LNCaP clone FGC (cell line): ENCODE measurements around the gene SLC10A7.
A peak's percentile ranks its signal among the peaks of the same experiment; 100 is the strongest.

ENCODE experiments used
- DNase-seq: peaks from one replicate; pipeline ENCODE4 v3.0.0-alpha.2; 2011; ENCODE audit warnings: low read depth
- H3K4me3 ChIP-seq: 2 replicates; pipeline ENCODE4 v1.5.1; 2011; ENCODE audit warnings: mild to moderate bottlenecking, low read depth, low read length, control low read depth
- CTCF ChIP-seq: IDR thresholded peaks from 2 replicates; pipeline ENCODE4 v1.5.1; 2012; ENCODE audit warnings: mild to moderate bottlenecking; ENCODE audit not compliant: control insufficient read depth, insufficient read depth; ENCODE audit errors: extremely low read depth

SLC10A7 gene

GRCh38 chr4:146534178-146534577, 12.4 kb upstream of the SLC10A7 start:
- DNase-seq, result no peak
- no peak overlapping the region for H3K4me3 ChIP-seq
- TF ChIP-seq CTCF, result no peak

GRCh38 chr4:146525754-146526153, 4.0 kb upstream of the SLC10A7 start:
- TF ChIP-seq CTCF, result no peak
- no peak overlapping the region for H3K4me3 ChIP-seq
- DNase-seq, result no peak

- no peak overlapping the region for H3K4me3 ChIP-seq
- no peak for TF ChIP-seq CTCF
- DNase-seq, result no peak
These were observed 2.9 kb upstream of the SLC10A7 start for GRCh38 chr4:146524663-146525062.

- H3K4me3 ChIP-seq, result peak overlapping the region; percentile 87
- TF ChIP-seq CTCF, result no peak
- no peak for DNase-seq
These were observed 1.1 kb upstream of the SLC10A7 start for GRCh38 chr4:146522869-146523205.

- TF ChIP-seq CTCF, result no peak
- peak; percentile 52 for DNase-seq
- peak overlapping the region; percentile 87 for H3K4me3 ChIP-seq
These were observed 543 bp upstream of the SLC10A7 start for GRCh38 chr4:146522098-146522868.

- TF ChIP-seq CTCF, result no peak
- peak overlapping the region; percentile 87 for H3K4me3 ChIP-seq
- DNase-seq, result peak; percentile 80
These were observed 722 bp downstream of the SLC10A7 start for GRCh38 chr4:146520896-146521540.
